Measurements from ENCODE around the gene ECSIT. TPM values are rescaled to one million over a fixed set of nuclear protein-coding genes. Genes with fewer than 3 reads are reported as not detected.

ECSIT gene
- polyA plus RNA-seq, 1 donor (not counting 4 experiments of a cell fraction or from before 2014, with no cell fraction given): 16.0 TPM

DNA sequence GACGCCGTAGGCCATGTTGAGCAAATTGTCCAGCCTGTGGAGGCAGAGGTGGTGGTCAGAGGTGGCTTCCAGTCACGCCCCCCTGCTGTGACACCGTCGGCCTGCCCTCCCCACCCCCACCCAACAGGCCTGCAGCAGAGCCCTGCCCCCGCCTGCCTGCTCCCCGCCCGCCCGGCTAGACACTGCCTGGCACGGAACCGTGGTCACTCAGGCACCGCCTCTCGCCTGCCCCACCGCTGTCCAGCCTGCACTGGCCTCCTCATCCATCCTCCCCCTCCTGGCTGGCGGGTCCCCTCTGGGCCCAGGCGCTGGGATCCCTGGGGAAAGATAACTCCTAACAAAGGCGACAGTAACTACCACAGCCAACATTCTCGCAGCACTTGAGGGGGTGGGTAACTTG, 71.8 kb downstream of the ECSIT start:
- Histone ChIP-seq H3K9me3 (ENCODE audit: control insufficient read depth, low read depth, low read length) (no peaks in the 10 kb centered on the region), H4K20me1 (ENCODE audit: control insufficient read depth, extremely low read depth, insufficient read depth, low read length) (no peaks in the 10 kb centered on the region), H3K9ac (ENCODE audit: control insufficient read depth, extremely low read depth, insufficient read depth, low read length) (no peak overlapping the region), H2AFZ (ENCODE audit: control insufficient read depth, low read length) (no peak overlapping the region), H3K36me3 (ENCODE audit: control insufficient read depth in 2 of 2, extremely low read depth in 1 of 2, insufficient read depth in 2 of 2, low read length in 2 of 2) (no peaks in the 10 kb centered on the region), H3K4me1 (ENCODE audit: control insufficient read depth, extremely low read depth, insufficient read depth, low read length) (no peaks in the 10 kb centered on the region), H3K9me1 (ENCODE audit: control insufficient read depth, extremely low read depth, insufficient read depth, low read length) (no peaks in the 10 kb centered on the region), H3K4me2 (ENCODE audit: control insufficient read depth, extremely low read depth, insufficient read depth, low read depth, low read length) (no peak overlapping the region), H3K27ac (ENCODE audit: control insufficient read depth, insufficient read depth, low read length) (no peak overlapping the region), H3K79me2 (ENCODE audit: control insufficient read depth, insufficient read depth, low read length) (no peaks in the 10 kb centered on the region), H3K4me3 (ENCODE audit: control insufficient read depth in 2 of 3, extremely low read depth in 1 of 3, insufficient read depth in 2 of 3, low read depth in 1 of 3, low read length in 3 of 3) (no peak overlapping the region), H3K27me3 (ENCODE audit: control insufficient read depth, extremely low read depth, insufficient read depth, low read length) (no peaks in the 10 kb centered on the region)
- dilution Hi-C loops (cut with MboI; ENCODE audit: extremely low pct_ligation_motif_present, low sequenced_read_pairs): no loop called here
- TF ChIP-seq CTCF (optimal IDR thresholded peaks at IDR 0.05 in 1 of 3, IDR thresholded peaks at IDR 0.05 in 1 of 3, conservative IDR thresholded peaks at IDR 0.05 in 1 of 3; ENCODE audit: extremely low read depth in 1 of 3, insufficient read depth in 2 of 3, low read length in 3 of 3) (no peak), EZH2 (IDR thresholded peaks at IDR 0.05; ENCODE audit: low read length) (no peak)
- FAIRE-seq (no peak), DNase-seq (ENCODE audit: low read depth, low spot score) (no peak)

GRCh38 chr19:11456659-11457058, 72.3 kb downstream of the ECSIT start:
- Histone ChIP-seq H3K9me1 (ENCODE audit: control insufficient read depth, extremely low read depth, insufficient read depth, low read length) (no peaks in the 10 kb centered on the region), H3K4me3 (ENCODE audit: control insufficient read depth in 2 of 3, extremely low read depth in 1 of 3, insufficient read depth in 2 of 3, low read depth in 1 of 3, low read length in 3 of 3) (no peak overlapping the region), H3K4me1 (ENCODE audit: control insufficient read depth, extremely low read depth, insufficient read depth, low read length) (no peaks in the 10 kb centered on the region), H3K79me2 (ENCODE audit: control insufficient read depth, insufficient read depth, low read length) (no peaks in the 10 kb centered on the region), H2AFZ (ENCODE audit: control insufficient read depth, low read length) (no peak overlapping the region), H3K27ac (ENCODE audit: control insufficient read depth, insufficient read depth, low read length) (no peak overlapping the region), H3K9me3 (ENCODE audit: control insufficient read depth, low read depth, low read length) (no peaks in the 10 kb centered on the region), H3K27me3 (ENCODE audit: control insufficient read depth, extremely low read depth, insufficient read depth, low read length) (no peaks in the 10 kb centered on the region), H4K20me1 (ENCODE audit: control insufficient read depth, extremely low read depth, insufficient read depth, low read length) (no peaks in the 10 kb centered on the region), H3K4me2 (ENCODE audit: control insufficient read depth, extremely low read depth, insufficient read depth, low read depth, low read length) (no peak overlapping the region), H3K9ac (ENCODE audit: control insufficient read depth, extremely low read depth, insufficient read depth, low read length) (no peak overlapping the region), H3K36me3 (ENCODE audit: control insufficient read depth in 2 of 2, extremely low read depth in 1 of 2, insufficient read depth in 2 of 2, low read length in 2 of 2) (no peaks in the 10 kb centered on the region)
- no peak for TF ChIP-seq EZH2 (IDR thresholded peaks at IDR 0.05; ENCODE audit: low read length)
- no peak for TF ChIP-seq CTCF (optimal IDR thresholded peaks at IDR 0.05 in 1 of 3, IDR thresholded peaks at IDR 0.05 in 1 of 3, conservative IDR thresholded peaks at IDR 0.05 in 1 of 3; ENCODE audit: extremely low read depth in 1 of 3, insufficient read depth in 2 of 3, low read length in 3 of 3)
- dilution Hi-C loops (cut with MboI; ENCODE audit: extremely low pct_ligation_motif_present, low sequenced_read_pairs): no loop called here
- DNase-seq (ENCODE audit: low read depth, low spot score): no peak
- no peak for FAIRE-seq

Small RNA genes lying within 50 kb of the gene (small RNA-seq; reads per million reads assigned to genes)
- gene MIR7974 (ENCODE audit: insufficient read length in 3 of 3, low read depth in 3 of 3, low replicate concordance in 1 of 3) (0 to 0.25 (median 0) reads per million in 3 experiments), gene RN7SL833P (ENCODE audit: insufficient read length in 3 of 3, low read depth in 3 of 3, low replicate concordance in 1 of 3) (0 reads per million in 3 experiments)

Other genes with a start within 250 kb of the ECSIT start
- not detected in 3 replicates for gene TSPAN16, start 233.0 kb downstream of the ECSIT start, polyA plus RNA-seq
- 63.1 to 99.0 TPM (median 66.0 TPM) in 3 replicates for gene RAB3D, start 189.5 kb downstream of the ECSIT start, polyA plus RNA-seq
- 65.5 to 107 TPM (median 91.7 TPM) in 3 replicates for gene TMEM205, start 182.9 kb downstream of the ECSIT start, polyA plus RNA-seq
- 6.4 to 9.1 TPM (median 7.5 TPM) in 3 replicates for gene CCDC159, start 182.6 kb downstream of the ECSIT start, polyA plus RNA-seq
- gene PLPPR2, start 173.7 kb downstream of the ECSIT start, polyA plus RNA-seq: 3.5 to 9.1 TPM (median 5.7 TPM) in 3 replicates
- gene SWSAP1, start 154.5 kb downstream of the ECSIT start, polyA plus RNA-seq: 2.1 to 2.5 TPM (median 2.2 TPM) in 3 replicates
- 0.68 to 0.94 TPM (median 0.85 TPM) in 3 replicates for gene EPOR, start 144.8 kb downstream of the ECSIT start, polyA plus RNA-seq
- not detected in 3 replicates for gene RGL3, start 109.8 kb downstream of the ECSIT start, polyA plus RNA-seq
- 0.05 to 0.52 TPM (median 0.09 TPM) in 3 replicates for gene ODAD3, start 94.0 kb downstream of the ECSIT start, polyA plus RNA-seq
- 47.9 to 125 TPM (median 56.3 TPM) in 3 replicates for gene PRKCSH, start 93.5 kb downstream of the ECSIT start, polyA plus RNA-seq
- not detected in 3 replicates for gene ELAVL3, start 48.1 kb downstream of the ECSIT start, polyA plus RNA-seq
- 3.7 to 5.8 TPM (median 3.8 TPM) in 3 replicates for gene ZNF653, start 23.3 kb downstream of the ECSIT start, polyA plus RNA-seq
- 0.16 TPM in 1 of 3 replicates, not detected in the others for gene CNN1, start 9.7 kb upstream of the ECSIT start, polyA plus RNA-seq
- gene ELOF1, start 30.1 kb upstream of the ECSIT start, polyA plus RNA-seq: 45.3 to 96.1 TPM (median 47.5 TPM) in 3 replicates
- gene ACP5, start 48.5 kb upstream of the ECSIT start, polyA plus RNA-seq: 10.3 to 35.5 TPM (median 15.0 TPM) in 3 replicates
- 6.3 to 8.5 TPM (median 7.6 TPM) in 3 replicates for gene ZNF627, start 68.3 kb upstream of the ECSIT start, polyA plus RNA-seq
- gene ZNF823, start 209.8 kb upstream of the ECSIT start, polyA plus RNA-seq: 3.7 to 6.3 TPM (median 5.6 TPM) in 3 replicates
- 1.8 to 3.1 TPM (median 3.1 TPM) in 3 replicates for gene ZNF441, start 237.9 kb upstream of the ECSIT start, polyA plus RNA-seq

All from keratinocyte (primary cell).